ENCODE data around the gene DIS3.
A peak's percentile ranks its signal among the peaks of the same experiment; 100 is the strongest.
"Not testable (repeated sequence)": the region's sequence is repeated elsewhere in the genome, so short reads cannot be mapped to it uniquely, and the experiment has no call there.

The DIS3 gene

GRCh38 chr13:72745260-72745659, 36.4 kb downstream of the DIS3 start:
- DNase-seq, result no peak

GRCh38 chr13:72740015-72740414, 41.7 kb downstream of the DIS3 start:
- DNase-seq, result no peak

GRCh38 chr13:72737033-72737432, 44.7 kb downstream of the DIS3 start:
- DNase-seq, result no peak

GRCh38 chr13:72728290-72728605, 53.5 kb downstream of the DIS3 start:
- no peak for DNase-seq

- DNase-seq, result peak; percentile 92
Measured at GRCh38 chr13:72727417-72728289, 54.0 kb downstream of the DIS3 start, which contains the start of the genes BORA and MZT1. Gene BORA (plus strand): TSS chr13:72727923. CDS start chr13:72728941, 1,018 bp downstream. Gene MZT1 (minus strand): TSS chr13:72727629. CDS start chr13:72727602, 27 bp downstream.

- no peak for DNase-seq
Measured at GRCh38 chr13:72726726-72727416, 54.8 kb downstream of the DIS3 start.

GRCh38 chr13:72726185-72726584, 55.5 kb downstream of the DIS3 start:
- DNase-seq, result not testable (repeated sequence)

- DNase-seq, result no peak
Measured at GRCh38 chr13:72716776-72717175, 64.9 kb downstream of the DIS3 start.

Data from NCI-H1105 (cell line).